NCI-H524 (cell line): ENCODE measurements around the gene SYT8.
"Not testable (repeated sequence)": the region's sequence is repeated elsewhere in the genome, so short reads cannot be mapped to it uniquely, and the experiment has no call there.

Source experiments
- DNase-seq, 2 experiments: peaks; one replicate each; lab custom pipeline; 2025; lab: John Stamatoyannopoulos, UW

The SYT8 gene, protein sequence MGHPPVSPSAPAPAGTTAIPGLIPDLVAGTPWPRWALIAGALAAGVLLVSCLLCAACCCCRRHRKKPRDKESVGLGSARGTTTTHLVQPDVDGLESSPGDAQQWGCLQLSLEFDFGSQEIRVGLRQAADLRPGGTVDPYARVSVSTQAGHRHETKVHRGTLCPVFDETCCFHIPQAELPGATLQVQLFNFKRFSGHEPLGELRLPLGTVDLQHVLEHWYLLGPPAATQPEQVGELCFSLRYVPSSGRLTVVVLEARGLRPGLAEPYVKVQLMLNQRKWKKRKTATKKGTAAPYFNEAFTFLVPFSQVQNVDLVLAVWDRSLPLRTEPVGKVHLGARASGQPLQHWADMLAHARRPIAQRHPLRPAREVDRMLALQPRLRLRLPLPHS

DNA sequence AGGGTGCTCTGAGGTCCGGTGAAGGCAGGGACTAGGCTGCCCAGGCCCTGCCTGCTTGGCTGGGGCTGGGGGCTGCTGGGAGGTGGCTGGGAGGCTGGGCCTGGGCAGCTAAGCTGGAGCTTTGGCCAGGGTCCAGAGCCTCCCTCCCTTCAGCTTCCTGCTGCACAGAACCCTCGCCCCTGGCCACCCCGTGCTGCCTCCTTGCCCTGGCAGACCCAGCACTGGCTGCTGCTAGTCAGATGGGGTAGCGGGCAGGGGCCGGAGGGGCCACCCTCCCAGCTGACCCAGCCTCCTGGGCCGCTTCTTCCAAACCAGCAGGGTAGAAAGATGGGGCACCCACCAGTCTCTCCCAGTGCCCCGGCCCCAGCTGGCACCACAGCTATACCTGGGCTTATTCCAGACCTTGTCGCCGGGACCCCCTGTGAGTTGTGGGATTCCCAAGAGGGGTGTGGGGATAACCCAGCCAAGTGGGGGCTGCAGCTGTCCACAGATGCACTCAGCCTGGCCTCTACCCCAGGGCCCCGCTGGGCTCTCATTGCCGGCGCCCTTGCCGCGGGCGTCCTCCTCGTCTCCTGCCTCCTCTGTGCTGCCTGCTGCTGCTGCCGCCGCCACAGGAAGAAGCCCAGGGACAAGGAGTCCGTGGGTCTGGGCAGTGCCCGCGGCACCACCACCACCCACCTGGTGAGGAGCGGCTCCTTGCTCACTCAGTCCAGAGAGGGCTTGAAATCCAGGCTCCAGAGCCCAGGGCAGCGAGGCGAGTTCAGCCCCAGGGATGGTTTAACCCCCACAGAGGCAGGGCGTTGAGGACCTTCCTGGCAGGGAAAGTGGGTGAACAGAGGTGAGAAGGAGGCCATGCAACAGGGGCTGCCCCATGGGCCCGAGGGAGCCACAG is at the start of gene SYT8:
Gene SYT8 (plus strand): TSS at position 212 of the 892 bp plus-strand sequence. CDS start 116 bp downstream, at position 328.
- no peak for DNase-seq

DNA sequence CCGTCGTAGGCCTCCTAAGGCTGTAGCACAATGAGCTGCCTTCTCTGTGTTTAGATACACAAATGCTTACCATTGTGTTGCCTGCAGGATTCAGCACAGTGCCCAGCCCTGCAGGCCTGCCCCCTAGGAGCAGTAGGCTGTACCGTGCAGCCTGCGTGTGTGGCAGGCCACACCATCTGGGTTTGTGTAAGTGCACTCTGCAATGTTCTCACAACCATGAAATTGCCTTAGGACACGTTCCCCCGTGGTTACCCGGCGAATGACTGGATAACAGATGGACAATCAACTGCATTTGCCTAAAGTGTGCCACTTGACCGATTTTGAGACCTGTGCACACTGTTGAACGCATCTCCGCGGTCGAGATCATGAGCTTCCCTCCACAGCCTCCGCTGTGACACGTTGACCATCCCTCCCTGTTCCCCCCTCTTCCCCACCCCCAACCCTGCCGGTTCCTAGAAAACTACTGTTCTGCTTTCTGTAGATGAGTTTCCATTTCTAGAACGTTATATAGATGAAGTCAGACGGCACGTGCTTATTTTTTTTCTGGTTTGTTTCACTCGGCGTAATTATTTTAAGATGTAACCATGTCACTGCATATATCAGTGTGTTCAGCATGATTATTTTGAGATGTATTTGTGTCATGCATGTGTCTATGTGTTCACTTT is 48.9 kb upstream of the SYT8 start:
- peak; percentile 56 to 80 for DNase-seq

DNA sequence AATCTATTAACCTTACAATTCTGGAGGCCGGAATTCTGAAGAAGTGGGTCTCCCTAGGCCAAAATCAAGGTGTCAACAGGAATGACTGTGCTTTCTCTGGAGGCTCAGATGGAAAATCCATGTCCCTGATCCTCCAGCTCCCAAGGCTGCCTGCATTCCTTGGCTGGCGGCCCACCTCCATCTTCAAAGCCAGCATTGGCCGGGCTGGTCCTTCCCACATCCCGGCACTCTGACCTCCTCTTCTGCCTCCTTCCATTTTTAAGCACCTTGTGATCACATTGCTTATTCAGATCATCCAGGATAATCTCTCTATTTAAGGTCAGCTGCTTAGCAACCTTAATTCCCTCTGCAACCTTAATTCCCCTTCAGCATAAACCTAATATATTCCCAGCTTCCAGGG is 48.3 kb upstream of the SYT8 start:
- DNase-seq: peak in 1 of 2 experiments; percentile 35

DNA sequence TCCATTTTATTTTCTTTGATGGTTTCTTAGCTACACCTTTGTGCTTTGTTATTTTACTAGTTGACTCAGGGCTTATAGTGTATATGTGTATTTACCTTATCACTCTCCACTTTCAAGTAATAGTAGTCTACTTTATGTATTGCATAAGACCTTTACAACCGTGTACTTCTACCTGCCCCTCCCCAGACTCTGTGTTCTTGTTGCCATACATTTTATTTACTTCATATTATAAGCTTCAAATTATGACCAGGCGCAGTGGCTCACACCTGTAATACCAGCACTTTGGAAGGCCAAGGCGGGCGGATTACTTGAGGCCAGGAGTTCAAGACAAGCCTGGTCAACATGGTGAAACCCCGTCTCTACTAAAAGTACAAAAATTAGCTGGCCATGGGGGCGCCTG is 42.9 kb upstream of the SYT8 start:
- DNase-seq: no peak

DNA sequence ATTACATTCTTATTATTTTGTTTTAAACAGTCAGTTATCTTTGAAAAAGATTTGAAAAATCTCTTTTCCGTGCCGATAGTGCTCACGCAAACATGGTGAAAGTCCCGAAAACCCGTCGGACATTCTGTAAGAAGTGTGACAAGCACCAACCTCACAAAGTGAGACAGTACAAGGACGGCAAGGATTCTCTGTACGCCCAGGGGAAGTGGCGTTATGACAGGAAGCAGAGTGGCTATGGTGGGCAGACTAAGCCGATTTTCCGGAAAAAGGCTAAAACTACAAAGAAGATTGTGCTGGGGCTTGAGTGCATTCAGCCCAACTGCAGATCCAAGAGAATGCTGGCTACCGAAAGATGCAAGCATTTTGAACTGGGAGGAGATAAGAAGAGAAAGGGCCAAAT is 42.3 kb upstream of the SYT8 start:
- no peak for DNase-seq

DNA sequence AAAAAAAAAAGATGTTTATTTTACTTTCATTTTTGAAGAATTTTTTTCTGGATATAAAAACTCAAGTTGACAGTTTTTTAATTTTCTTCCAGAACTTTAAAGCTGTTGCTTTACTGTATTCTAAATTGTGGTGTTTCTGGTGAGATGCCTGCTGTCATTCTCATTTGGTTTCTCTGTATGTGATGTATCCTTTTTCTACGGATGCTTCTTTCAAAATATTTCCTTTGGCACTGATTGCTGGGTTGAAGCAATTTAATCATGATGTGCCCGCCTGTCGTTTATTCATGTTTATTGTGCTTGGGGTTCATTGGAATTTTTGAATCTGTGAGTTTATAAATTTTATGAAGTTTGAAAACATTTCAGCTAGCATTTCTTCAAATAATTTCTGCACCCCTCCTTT is 41.7 kb upstream of the SYT8 start:
- no peak for DNase-seq

DNA sequence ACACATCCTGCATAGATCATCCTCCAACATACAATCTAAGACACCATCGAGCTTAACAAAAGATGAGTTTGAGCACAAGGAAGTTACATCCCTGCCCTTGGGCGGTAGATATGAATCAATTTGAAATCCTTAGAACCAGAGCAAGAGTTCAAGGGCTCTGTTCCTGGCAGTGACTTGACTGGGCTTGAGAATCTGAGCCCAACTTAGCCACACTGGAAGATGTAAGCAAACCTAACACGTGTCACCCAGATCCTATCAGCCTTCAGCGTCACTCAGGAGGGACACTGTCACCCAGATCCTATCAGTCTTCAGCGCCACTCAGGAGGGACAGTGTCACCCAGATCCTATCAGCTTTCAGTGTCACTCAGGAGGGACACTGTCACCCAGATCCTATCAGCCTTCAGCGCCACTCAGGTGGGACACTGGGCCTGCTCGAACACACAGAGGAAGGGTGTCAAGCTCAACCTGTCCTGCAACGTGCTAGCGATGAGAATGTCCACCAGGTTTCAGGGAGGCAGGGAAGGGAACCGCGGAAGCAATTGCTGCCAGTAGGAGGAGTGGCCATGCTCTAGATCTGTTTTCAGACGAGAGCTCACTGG is 38.3 kb upstream of the SYT8 start:
- DNase-seq: no peak

DNA sequence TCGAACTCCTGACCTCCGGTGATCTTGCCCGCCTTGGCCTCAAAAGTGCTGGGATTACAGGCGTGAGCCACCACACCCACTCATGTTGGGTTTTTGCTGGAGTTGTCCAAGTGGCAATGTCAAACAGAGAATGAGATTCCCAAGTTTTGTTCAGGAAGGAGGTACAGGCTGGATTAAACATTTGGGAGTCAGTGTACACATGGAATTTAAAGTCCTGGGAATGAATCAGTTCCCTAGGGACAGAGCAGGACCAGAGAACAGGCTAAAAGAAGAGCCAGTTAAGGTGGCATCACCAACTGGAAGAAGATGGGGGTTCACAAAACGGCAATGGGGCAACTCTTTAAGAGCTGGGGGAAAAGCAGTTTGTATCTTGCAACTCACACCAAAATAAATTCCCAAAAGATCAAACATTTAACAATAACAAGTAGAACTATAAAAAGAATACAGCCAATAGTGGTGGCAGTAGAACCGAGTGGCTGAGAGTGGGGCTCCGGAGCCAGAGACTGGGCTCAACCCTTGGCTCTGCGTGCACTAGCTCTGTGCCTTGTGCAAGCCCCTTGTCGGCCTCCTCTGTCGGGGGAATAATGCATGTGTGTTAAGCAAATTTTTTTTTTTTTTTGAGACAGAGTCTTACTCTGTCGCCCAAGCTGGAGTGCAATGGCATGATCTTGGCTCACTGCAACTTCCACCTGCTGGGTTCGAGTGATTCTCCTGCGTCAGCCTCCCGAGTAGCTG is 37.2 kb upstream of the SYT8 start:
- no peak for DNase-seq

DNA sequence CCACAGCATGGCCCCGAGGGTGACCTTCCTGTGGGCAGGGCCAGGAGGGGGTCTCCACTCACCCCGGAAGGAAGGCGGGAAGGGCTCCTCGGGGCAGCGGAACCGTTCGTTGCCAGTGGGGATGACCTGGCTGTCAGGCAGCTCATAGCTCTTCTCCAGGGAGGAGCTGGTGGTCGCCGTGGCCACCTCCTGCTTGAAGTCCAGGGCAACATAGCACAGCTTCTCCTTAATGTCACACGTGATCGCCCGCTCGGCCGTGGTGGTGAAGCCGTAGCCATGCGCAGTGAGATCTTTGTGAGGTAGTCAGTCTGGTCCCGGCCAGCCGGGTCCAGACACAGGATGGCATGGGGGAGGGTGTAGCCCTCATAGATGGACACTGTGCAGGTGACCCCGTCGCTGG is 31.5 kb upstream of the SYT8 start:
- no peak for DNase-seq

DNA sequence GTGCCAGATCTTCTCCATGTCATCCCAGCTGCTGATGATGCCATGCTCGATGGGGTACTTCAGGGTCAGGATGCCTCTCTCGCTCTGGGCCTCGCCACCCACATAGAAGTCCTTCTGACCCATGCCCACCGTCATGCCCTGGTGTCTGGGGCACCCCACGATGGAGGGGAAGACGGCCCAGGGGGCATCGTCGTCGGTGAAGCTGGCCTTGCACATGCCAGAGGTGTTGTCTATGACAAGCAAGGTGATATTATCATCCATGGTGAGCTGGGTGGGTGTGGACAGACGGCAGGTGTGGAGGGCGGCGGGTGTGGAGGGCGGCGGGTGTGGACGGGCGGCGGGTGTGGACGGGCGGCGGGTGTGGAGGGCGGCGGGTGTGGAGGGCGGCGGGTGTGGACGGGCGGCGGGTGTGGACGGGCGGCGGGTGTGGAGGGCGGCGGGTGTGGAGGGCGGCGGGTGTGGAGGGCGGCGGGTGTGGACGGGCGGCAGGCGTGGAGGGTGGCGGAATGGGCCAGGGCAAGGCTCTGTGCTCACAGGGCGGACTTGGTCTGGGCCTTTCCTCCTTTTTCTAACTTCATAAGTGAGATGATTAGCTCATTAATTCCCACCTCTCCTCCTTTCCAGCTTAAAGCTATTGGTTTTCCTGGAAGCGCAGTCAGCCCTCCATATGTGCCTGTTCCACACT is 30.8 kb upstream of the SYT8 start:
- not testable (repeated sequence) for DNase-seq

DNA sequence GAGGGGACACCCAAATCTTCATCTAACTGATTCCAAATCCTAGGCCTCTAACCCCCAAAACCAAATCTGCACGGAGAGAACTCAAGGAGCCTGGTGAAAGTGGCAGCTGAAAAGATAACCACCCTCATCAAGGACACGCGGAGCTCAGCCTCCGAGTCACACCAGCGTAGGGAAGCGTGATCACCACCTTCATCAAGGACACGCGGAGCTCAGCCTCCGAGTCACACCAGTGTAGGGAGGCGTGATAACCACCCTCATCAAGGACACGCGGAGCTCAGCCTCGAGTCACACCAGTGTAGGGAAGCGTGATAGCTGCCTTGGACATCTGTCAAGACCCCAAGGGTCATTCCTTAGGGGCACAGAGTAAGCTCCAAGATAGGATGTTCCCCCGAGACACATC is 29.3 kb upstream of the SYT8 start:
- no peak for DNase-seq

DNA sequence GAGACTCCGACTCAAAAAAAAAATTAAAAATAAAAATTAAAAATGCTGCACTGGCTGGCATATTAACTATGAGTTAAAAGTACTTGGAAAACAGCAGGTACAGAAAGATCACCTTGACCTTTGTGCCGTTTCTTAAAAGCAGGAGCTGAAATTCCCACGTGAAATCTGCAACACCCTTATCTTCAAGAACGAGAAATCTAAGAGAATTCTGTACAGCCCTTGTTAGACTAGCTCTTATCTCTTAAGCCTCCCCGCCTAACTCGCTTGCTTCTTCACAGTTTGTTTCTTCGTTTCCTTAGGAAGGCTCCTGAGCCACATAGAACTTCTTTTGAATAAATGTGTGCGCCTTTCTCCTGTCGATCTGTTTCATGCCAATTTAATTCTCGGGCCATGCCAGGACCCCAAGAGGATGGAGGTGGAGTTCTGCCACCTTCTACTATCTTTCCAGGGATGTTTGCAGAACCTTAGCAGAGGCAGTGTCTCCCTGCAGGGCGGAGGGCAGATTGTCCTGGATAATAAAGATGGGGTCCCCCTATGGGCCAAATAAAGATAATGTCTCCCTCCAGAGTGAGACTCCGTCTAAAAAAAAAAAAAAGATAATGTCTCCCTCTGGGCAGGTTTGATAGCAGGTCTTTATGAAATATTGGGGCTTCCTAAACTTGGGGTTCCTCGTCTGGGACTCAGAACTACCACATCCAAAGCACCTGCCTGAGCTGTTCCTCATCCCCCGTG is 27.4 kb upstream of the SYT8 start:
- peak in 1 of 2 experiments; percentile 4 for DNase-seq

DNA sequence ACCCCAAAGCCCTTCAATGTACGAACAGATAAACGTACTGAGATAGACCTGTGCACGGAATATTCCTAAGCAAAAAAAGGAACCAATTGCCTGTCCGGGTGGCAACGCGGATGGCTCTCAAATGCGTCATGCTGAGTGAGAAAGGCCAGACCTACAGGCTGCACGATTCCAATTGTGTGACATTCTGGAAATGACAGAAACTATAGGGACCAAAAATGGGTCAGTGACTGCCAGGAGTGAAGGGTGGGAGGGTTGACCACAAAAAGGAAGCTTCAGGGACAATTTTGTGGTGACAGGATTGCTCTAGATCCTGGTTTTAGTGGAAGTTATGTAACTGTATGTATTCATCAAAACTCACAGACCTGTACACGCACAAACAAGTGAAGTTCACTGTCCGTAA is 24.0 kb upstream of the SYT8 start:
- no peak for DNase-seq

DNA sequence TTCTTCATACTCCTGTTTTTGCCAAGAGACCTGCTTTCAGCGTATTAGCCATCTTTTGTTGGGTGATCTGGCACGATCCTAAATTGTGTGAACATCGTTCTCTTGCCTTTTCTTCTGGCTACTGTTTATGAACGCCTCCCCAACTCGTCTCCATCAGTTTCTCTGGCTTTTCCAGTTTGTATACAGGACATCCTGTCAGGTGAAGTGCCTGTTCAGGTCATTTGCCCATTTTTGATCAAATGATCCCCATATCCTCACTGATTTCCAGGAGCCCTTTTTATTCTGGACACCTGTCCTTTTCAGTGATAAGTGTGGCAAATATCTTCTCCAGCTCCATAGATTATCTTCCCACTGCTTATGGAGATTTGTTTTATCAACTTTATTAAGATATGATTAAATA is 22.5 kb upstream of the SYT8 start:
- DNase-seq: no peak

DNA sequence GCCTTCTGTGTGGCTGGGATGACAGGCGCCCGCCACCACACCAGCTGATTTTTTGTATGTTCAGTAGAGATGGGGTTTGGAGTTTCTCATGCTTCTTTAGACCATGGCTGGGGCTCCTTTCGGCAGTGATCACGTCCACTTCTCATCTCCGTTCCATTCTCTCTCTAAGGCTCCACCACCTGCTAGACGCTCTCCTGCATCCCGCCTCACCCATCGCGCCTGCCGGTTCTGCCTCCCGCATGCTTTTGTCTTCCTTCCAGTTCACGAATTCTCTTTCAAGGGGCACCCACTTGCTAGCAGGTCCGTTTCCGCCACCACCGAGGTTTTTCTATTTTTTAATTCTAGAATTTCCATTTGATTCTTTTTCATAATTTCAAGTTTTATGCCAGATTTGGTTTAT is 22.0 kb upstream of the SYT8 start:
- DNase-seq: no peak

DNA sequence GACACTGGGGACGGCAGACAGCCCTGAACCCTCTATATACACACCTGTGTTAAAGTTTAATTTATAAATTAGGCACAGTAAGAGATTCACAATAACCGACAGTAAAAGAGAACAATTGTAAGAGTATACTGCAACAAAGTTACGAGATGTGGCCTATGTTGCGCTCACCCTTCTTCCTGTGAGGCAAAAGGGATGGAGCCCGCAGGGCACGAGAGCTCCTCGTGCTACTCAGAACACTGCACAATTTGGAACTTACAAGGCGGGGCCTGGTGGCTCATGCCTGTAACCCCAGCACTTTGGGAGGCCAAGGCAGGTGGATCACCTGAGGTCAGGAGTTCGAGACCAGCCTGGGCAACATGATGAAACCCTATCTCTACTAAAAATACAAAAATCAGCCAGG is 21.4 kb upstream of the SYT8 start:
- not testable (repeated sequence) for DNase-seq

DNA sequence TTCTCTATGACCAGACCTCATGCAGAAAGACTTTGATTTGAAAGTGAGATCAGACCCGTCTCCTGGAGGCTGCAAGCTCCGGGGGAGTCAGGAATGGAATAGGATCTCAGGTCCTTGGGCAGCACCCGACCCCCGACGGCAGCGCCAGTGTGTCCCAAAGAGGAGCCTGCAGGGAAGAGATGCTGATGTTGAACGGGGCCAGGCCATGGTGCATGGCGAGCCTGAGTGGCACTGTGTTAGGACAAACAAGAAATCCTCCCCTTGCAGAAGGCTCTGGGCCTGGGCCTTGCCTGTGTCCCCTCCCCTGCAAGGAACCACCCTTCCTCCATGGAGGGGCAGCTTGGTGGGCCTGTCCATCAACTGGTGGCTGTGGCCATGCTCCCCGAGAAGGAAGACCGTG is 20.1 kb upstream of the SYT8 start:
- DNase-seq: no peak

DNA sequence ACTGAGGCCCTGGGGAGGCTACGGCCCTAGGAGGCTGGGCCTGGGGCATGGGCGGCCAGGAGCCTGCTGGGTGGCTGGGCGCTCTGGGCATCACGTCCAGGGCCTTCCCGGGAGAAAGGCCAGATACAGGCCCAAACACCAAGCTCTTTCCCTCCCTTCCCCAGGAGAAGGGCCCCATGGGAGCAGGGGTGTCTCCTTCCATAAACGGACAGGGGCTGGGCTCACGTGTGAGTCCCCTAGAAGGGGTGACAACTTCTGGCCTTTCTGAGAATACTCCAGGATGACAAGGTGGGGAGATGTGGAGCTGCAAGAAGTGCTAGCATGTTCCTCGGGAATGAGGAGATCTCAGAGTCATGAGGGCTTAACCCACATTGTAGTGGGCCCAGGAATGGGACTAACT is 19.5 kb upstream of the SYT8 start:
- no peak for DNase-seq

DNA sequence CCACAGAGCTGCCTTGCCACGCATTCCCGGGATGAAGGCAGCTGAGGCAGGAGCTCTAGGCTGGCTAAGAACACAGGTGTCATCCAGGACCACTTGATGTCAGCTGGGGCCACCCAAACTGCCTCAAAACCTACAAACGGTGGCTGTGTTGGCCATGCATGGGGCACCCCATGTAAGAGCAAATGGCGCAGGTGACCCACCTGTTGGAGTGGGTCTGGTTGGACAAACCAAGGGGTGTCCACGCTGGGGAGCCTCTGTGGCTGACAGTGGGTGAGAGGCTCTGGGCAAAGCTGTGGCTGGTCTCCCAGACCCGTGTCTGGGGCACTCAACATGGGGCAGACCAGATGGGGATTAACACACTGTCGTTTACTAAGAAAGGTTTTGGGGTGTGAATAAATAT is 19.0 kb upstream of the SYT8 start:
- DNase-seq: no peak

DNA sequence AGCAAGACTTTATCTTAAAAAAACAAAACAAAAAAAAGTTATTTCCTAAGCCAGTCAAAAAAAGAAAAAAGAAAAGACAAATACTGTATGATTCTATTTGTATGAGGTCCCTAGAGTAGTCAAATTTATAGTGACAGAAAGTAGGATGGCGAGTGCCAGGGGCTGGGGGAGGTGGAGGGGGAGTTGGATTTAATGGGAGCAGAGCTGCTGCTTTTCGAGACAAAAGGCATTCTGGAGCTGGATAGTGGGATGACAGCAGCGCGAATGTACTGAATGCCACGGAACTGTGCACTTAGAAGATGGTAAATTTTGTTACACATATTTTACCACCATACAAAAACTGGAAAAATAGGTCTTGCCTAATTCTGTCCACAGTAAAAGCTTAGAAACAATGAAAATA is 17.8 kb upstream of the SYT8 start:
- no peak for DNase-seq
